ENCODE measurements around the gene YWHAQ.
A peak's percentile ranks its signal among the peaks of the same experiment; 100 is the strongest.

- TF ChIP-seq ZNF121 (CRISPR knock-in tag; conservative IDR thresholded peaks at IDR 0.05) (no peak), KDM1A (IDR thresholded peaks at IDR 0.05) (no peak; a peak in 1 of 4 replicates), ZNF384 (IDR thresholded peaks at IDR 0.05; ENCODE audit: low read depth, low read length) (peak; percentile 93)
- TF ChIP-seq, protein P1, sequence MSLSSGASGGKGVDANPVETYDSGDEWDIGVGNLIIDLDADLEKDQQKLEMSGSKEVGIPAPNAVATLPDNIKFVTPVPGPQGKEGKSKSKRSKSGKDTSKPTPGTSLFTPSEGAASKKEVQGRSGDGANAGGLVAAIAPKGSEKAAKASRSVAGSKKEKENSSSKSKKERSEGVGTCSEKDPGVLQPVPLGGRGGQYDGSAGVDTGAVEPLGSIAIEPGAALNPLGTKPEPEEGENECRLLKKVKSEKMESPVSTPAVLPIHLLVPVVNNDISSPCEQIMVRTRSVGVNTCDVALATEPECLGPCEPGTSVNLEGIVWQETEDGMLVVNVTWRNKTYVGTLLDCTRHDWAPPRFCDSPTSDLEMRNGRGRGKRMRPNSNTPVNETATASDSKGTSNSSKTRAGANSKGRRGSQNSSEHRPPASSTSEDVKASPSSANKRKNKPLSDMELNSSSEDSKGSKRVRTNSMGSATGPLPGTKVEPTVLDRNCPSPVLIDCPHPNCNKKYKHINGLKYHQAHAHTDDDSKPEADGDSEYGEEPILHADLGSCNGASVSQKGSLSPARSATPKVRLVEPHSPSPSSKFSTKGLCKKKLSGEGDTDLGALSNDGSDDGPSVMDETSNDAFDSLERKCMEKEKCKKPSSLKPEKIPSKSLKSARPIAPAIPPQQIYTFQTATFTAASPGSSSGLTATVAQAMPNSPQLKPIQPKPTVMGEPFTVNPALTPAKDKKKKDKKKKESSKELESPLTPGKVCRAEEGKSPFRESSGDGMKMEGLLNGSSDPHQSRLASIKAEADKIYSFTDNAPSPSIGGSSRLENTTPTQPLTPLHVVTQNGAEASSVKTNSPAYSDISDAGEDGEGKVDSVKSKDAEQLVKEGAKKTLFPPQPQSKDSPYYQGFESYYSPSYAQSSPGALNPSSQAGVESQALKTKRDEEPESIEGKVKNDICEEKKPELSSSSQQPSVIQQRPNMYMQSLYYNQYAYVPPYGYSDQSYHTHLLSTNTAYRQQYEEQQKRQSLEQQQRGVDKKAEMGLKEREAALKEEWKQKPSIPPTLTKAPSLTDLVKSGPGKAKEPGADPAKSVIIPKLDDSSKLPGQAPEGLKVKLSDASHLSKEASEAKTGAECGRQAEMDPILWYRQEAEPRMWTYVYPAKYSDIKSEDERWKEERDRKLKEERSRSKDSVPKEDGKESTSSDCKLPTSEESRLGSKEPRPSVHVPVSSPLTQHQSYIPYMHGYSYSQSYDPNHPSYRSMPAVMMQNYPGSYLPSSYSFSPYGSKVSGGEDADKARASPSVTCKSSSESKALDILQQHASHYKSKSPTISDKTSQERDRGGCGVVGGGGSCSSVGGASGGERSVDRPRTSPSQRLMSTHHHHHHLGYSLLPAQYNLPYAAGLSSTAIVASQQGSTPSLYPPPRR (CRISPR knock-in tag; IDR thresholded peaks at IDR 0.05; ENCODE audit: borderline replicate concordance): peak; percentile 44; the same call in 1 of the 2 replicates
These were observed 43.2 kb upstream of the YWHAQ start for GRCh38 chr2:9673914-9674481.

Data from K562 (cell line).